ENCODE measurements around the gene LRRN4CL. TPM values are rescaled to one million over a fixed set of nuclear protein-coding genes. Genes with fewer than 3 reads are reported as not detected.

The LRRN4CL gene
- total RNA-seq, 4 donors from 2014 or later, result 36.2 to 50.6 (median 41.4) TPM

- Histone ChIP-seq H3K27ac (no peak overlapping the region), H3K4me1 (peaks cover 0 to 9% of the 10 kb centered on the region in 2 donors), H3K36me3 (no peaks in the 10 kb centered on the region), H3K27me3 (no peaks in the 10 kb centered on the region), H3K4me3 (no peak overlapping the region), H3K9me3 (no peaks in the 10 kb centered on the region)
- DNase-seq, result no peak
- intact Hi-C loops (cut with DNase I; ENCODE audit: low total_unique reads), result no loop called here
- TF ChIP-seq CTCF (IDR thresholded peaks at IDR 0.05) (no peak), POLR2A (IDR thresholded peaks at IDR 0.05) (no peak)
These were observed 16.2 kb downstream of the LRRN4CL start for GRCh38 chr11:62673196-62673525.

GRCh38 chr11:62671608-62672389, 17.5 kb downstream of the LRRN4CL start, which contains the start of the genes LBHD1 and UQCC3:
TSS of gene LBHD1 (minus strand) at chr11:62672267. CDS start at chr11:62670031, 2,236 bp downstream.
TSS of gene UQCC3 (plus strand) at chr11:62671673. CDS start at chr11:62671746, 73 bp downstream.
- intact Hi-C loops (cut with DNase I; ENCODE audit: low total_unique reads), result no loop called here

GRCh38 chr11:62671236-62671607, 18.1 kb downstream of the LRRN4CL start:
- Histone ChIP-seq H3K9me3 (no peaks in the 10 kb centered on the region), H3K4me1 (peaks cover 9 to 12% of the 10 kb centered on the region in 2 donors), H3K36me3 (no peaks in the 10 kb centered on the region), H3K27me3 (no peaks in the 10 kb centered on the region), H3K4me3 (peak overlapping the region; percentile 70 to 73), H3K27ac (peak overlapping the region; percentile 82 to 87)
- TF ChIP-seq CTCF (IDR thresholded peaks at IDR 0.05) (no peak), POLR2A (IDR thresholded peaks at IDR 0.05) (no peak)
- no peak for DNase-seq
- intact Hi-C loops (cut with DNase I; ENCODE audit: low total_unique reads), result no loop called here

More at GRCh38 chr11:62671608-62672389, 17.5 kb downstream of the LRRN4CL start, which contains the start of the genes LBHD1 and UQCC3:
- TF ChIP-seq CTCF (IDR thresholded peaks at IDR 0.05) (peak in 1 of 4 experiments; percentile 24), POLR2A (IDR thresholded peaks at IDR 0.05) (peak in 1 of 2 donors; percentile 48)
- Histone ChIP-seq H3K27ac (peak within 1 kb of the TSS; percentile 82 to 87), H3K36me3 (no peaks in the 10 kb centered on the region), H3K4me3 (peak within 1 kb of the TSS; percentile 70 to 73), H3K9me3 (no peaks in the 10 kb centered on the region), H3K4me1 (peaks cover 4 to 6% of the 10 kb centered on the region in 2 donors), H3K27me3 (no peaks in the 10 kb centered on the region)
- DNase-seq, result peak; percentile 70 to 79

- TF ChIP-seq POLR2A (IDR thresholded peaks at IDR 0.05) (no peak), CTCF (IDR thresholded peaks at IDR 0.05) (no peak)
- DNase-seq, result no peak
- no peaks in the 10 kb centered on the region for H3K9me3 ChIP-seq
- H3K27ac ChIP-seq, result no peak overlapping the region
- no peak overlapping the region for H3K4me3 ChIP-seq
- intact Hi-C loops (cut with DNase I; ENCODE audit: low total_unique reads), result no loop called here
- no peaks in the 10 kb centered on the region for H3K27me3 ChIP-seq
- H3K36me3 ChIP-seq, result no peaks in the 10 kb centered on the region
- H3K4me1 ChIP-seq, result peaks cover 9 to 15% of the 10 kb centered on the region in 2 donors
These were observed 19.7 kb downstream of the LRRN4CL start for GRCh38 chr11:62669420-62670161.

- H3K4me3 ChIP-seq, result no peak overlapping the region
- intact Hi-C loops (cut with DNase I; ENCODE audit: low total_unique reads), result no loop called here
- no peaks in the 10 kb centered on the region for H3K9me3 ChIP-seq
- peaks cover 9 to 12% of the 10 kb centered on the region in 2 donors for H3K4me1 ChIP-seq
- H3K36me3 ChIP-seq, result no peaks in the 10 kb centered on the region
- TF ChIP-seq POLR2A (IDR thresholded peaks at IDR 0.05) (no peak), CTCF (IDR thresholded peaks at IDR 0.05) (no peak)
- no peaks in the 10 kb centered on the region for H3K27me3 ChIP-seq
- H3K27ac ChIP-seq, result peak overlapping the region; percentile 7 to 12
- no peak for DNase-seq
These were observed 21.9 kb downstream of the LRRN4CL start for GRCh38 chr11:62667460-62667859.

All from uterus (tissue), 4 donors.